Endothelial cell (in vitro differentiated cells): Measurements from ENCODE around the gene KPNA1. TPM values are rescaled to one million over a fixed set of nuclear protein-coding genes. Genes with fewer than 3 reads are reported as not detected.

ENCODE experiments used
- DNase-seq: peaks from one replicate; pipeline ENCODE4 v3.0.0; 2021; ENCODE audit warnings: low spot score
- H3K27ac Mint-ChIP-seq: one replicate; pipeline ENCODE4 v1.8.0; 2021; ENCODE audit warnings: mixed read lengths, inconsistent platforms; ENCODE audit not compliant: unreplicated experiment
- H3K27me3 Mint-ChIP-seq: one replicate; pipeline ENCODE4 v1.8.0; 2021; ENCODE audit warnings: mild to moderate bottlenecking, moderate library complexity, mixed read lengths, inconsistent platforms; ENCODE audit not compliant: unreplicated experiment
- H3K36me3 Mint-ChIP-seq: one replicate; pipeline ENCODE4 v1.8.0; 2021; ENCODE audit warnings: mild to moderate bottlenecking, low read depth, mixed read lengths, inconsistent platforms; ENCODE audit not compliant: unreplicated experiment
- H3K4me1 Mint-ChIP-seq: one replicate; pipeline ENCODE4 v1.8.0; 2021; ENCODE audit warnings: mild to moderate bottlenecking, mixed read lengths, inconsistent platforms; ENCODE audit not compliant: unreplicated experiment
- H3K4me3 Mint-ChIP-seq: one replicate; pipeline ENCODE4 v1.8.0; 2021; ENCODE audit warnings: mild to moderate bottlenecking, mixed read lengths, inconsistent platforms; ENCODE audit not compliant: unreplicated experiment
- H3K9me3 Mint-ChIP-seq: one replicate; pipeline ENCODE4 v1.8.0; 2021; ENCODE audit warnings: mixed read lengths, inconsistent platforms; ENCODE audit not compliant: unreplicated experiment
- CTCF ChIP-seq: fragments of 200-600 bp; sonication (generic); IDR thresholded peaks from one replicate; pipeline ENCODE4 v1.5.0; 2021; ENCODE audit warnings: antibody characterized with exemption; ENCODE audit not compliant: unreplicated experiment
- total RNA-seq: library from RNA; stranded (reverse); fragmentation: NEBNext Ultra II Directional; extraction: Animal tissue kit (Norgen Biotek cat#: 25700); gene quantifications from one replicate; pipeline ENCODE4 v1.2.1, GENCODE V29; 2021; ENCODE audit not compliant: unreplicated experiment

KPNA1 gene
- total RNA-seq, 1 donor from 2014 or later = 87.2 TPM

GRCh38 chr3:122382888-122383666, 131.7 kb downstream of the KPNA1 start, which contains the start of gene MIX23:
MIX23 (minus strand) TSS chr3:122383231; CDS start chr3:122383224, 7 bp downstream.
- no peaks in the 10 kb centered on the region for H3K9me3 Mint-ChIP-seq
- DNase-seq = peak; percentile 87
- no peaks in the 10 kb centered on the region for H3K27me3 Mint-ChIP-seq

GRCh38 chr3:122377975-122378374, 136.8 kb downstream of the KPNA1 start:
- TF ChIP-seq CTCF = no peak
- Mint-ChIP-seq H3K9me3 (no peaks in the 10 kb centered on the region), H3K4me3 (no peak overlapping the region), H3K36me3 (no peaks in the 10 kb centered on the region), H3K27ac (no peak overlapping the region), H3K27me3 (peaks cover 1% of the 10 kb centered on the region), H3K4me1 (peaks cover 7% of the 10 kb centered on the region)
- DNase-seq = no peak

More at GRCh38 chr3:122382888-122383666, 131.7 kb downstream of the KPNA1 start, which contains the start of gene MIX23:
- Mint-ChIP-seq H3K36me3 (no peaks in the 10 kb centered on the region), H3K4me1 (peaks cover 17% of the 10 kb centered on the region), H3K4me3 (peak within 1 kb of the TSS; percentile 96), H3K27ac (peak within 1 kb of the TSS; percentile 90)
- no peak for TF ChIP-seq CTCF

- Mint-ChIP-seq H3K27me3 (peaks cover 1% of the 10 kb centered on the region), H3K4me1 (no peaks in the 10 kb centered on the region), H3K36me3 (no peaks in the 10 kb centered on the region), H3K27ac (no peak overlapping the region), H3K9me3 (no peaks in the 10 kb centered on the region), H3K4me3 (no peak overlapping the region)
- TF ChIP-seq CTCF = no peak
- DNase-seq = no peak
Measured at GRCh38 chr3:122374034-122374433, 140.7 kb downstream of the KPNA1 start.

Other genes starting within 250 kb of the KPNA1 start
- not detected for gene CSTA, start 189.7 kb downstream of the KPNA1 start, total RNA-seq
- gene MIX23, start 131.7 kb downstream of the KPNA1 start, total RNA-seq = 33.2 TPM
- 22.5 TPM for gene FAM162A, start 130.8 kb downstream of the KPNA1 start, total RNA-seq
- gene WDR5B, start 98.9 kb downstream of the KPNA1 start, total RNA-seq = 3.1 TPM
- 2.7 TPM for gene PARP9, start 49.4 kb upstream of the KPNA1 start, total RNA-seq
- 6.0 TPM for gene DTX3L, start 49.4 kb upstream of the KPNA1 start, total RNA-seq
- gene PARP15, start 62.7 kb upstream of the KPNA1 start, total RNA-seq = 0.36 TPM
- gene PARP14, start 165.9 kb upstream of the KPNA1 start, total RNA-seq = 41.9 TPM